NCI-H2081 (cell line): Measurements from ENCODE around the gene ULBP2.
A peak's percentile ranks its signal among the peaks of the same experiment; 100 is the strongest.
"Not testable (repeated sequence)": the region's sequence is repeated elsewhere in the genome, so short reads cannot be mapped to it uniquely, and the experiment has no call there.

Experiments used
- DNase-seq, 2 experiments: peaks; one replicate each; lab custom pipeline; 2025; lab: John Stamatoyannopoulos, UW

Gene ULBP2

GRCh38 chr6:149927025-149927424 is 14.8 kb upstream of the ULBP2 start:
- not testable (repeated sequence) for DNase-seq

- DNase-seq: no peak
These were observed 12.4 kb upstream of the ULBP2 start for GRCh38 chr6:149929422-149929821.

DNA sequence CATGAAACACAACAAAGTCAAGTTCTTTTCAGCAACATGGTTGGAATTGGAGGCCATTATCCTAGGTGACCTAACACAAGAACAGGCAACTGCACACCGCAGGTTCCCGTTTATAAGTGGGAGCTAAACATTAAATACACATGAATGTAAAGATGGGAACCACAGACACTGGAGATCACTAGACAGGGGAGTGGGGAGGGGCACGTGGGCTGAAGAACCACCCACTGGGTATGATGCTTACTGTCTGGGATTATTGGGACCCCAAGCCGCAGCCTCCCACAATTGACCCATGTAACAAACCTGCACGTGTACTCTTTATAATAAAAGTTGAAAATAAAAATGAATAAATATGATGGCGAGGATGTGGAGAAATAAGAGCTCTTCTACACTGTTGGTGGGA is 10.3 kb upstream of the ULBP2 start:
- no peak for DNase-seq

DNA sequence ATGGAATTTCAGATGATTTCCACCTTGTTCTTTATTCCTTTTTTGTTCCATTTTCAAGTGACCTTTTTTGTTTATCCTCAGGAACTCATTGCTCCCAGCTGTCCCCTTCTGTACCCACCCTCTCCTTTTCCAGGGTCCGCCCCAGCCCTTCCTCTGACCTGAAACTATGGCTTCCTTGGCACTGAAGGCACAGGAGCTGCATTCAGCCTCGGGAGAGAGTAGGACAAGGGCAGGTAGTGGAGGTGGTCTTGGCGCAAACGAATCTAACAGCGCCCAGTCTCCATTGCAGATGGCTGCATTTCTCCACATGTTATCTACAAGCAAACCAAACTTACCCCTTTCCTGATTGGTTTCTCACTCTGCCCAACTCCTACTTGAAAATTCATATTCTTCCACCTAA is 8.8 kb upstream of the ULBP2 start:
- no peak for DNase-seq

- DNase-seq: no peak
These were observed 8.4 kb upstream of the ULBP2 start for GRCh38 chr6:149933461-149933860.

DNA sequence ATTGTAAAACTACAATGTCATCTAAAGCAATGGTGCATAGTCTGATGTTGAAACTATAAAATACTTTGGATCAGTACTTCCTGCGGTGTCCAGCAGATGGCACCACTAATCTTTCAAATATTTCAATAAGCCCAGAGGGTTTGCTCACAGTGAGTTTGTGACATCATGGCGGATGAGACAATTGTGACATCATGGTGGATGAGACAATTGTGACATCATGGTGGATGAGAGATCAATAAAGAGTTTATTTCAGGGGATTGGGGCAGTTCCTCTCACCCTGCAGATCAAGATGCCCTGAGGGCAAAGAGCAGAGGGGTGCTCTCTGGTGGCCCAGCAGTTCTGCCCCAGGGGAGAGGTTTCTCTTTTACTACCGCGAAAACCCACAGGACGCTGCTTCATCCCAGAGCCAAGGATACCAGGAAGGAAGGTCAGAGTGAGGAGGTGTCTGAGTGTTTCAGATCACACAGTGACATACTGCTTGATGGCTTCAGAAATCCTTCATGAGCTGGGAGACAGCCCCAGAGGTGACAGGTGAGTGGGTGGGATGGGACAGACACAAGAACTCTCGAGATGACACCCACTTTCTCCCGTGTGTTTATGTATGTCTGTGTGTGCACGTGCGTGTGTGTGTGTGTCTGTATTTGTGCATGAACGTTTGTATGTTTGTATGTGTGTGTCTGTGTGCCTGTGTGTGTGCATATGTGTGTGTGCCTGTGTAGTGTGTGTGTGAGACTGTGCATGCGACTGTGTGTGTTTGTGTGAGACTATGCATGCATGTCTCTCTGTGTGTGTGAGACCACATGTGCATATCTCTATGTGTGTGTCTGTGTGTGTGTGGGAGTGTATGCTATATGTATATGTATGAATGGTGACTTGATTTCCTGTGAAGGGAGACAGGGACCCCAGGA is 7.3 kb upstream of the ULBP2 start:
- DNase-seq: peak; percentile 40 to 56

DNA sequence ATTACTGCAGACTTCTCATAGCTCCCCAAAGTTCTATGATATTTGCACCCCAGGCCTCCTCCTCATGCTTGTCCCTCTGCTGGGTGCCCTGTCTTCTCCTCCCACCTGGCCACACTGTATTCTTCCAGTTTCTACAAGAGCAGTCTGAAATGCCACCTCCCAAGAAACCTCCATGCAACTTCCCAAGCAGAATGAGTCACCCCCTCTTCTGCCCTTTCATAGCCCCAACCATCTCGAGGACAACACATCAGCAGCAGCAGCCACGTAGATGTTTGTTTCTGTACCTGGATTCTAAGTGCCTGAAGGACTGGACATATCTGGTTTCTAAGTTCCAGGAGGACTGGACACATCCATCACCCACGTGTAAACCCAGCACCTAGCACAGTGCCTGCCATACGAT is 6.6 kb upstream of the ULBP2 start:
- no peak for DNase-seq

- no peak for DNase-seq
These were observed 6.1 kb upstream of the ULBP2 start for GRCh38 chr6:149935668-149936067.

DNA sequence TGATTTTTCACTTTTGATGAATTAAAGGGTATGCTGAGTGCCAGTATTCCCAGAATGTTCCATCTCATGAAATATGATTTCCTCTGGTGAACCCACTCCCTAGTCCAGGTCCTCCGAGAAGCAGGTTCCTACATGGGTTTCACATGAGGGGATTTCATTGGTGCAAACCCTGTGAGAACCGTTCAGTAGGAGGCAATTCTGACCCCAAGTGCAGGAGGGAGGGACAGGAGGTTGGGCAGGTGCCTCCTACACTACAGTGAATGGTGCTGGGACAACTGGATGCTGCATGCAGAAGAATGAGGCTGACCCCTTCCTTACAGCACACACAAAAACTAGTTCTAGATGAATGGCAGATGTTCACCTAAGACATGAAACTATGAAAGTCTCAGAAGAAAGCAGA is 5.1 kb upstream of the ULBP2 start:
- no peak for DNase-seq

GRCh38 chr6:149938013-149938570 is 3.7 kb upstream of the ULBP2 start:
- DNase-seq: not testable (repeated sequence)

DNA sequence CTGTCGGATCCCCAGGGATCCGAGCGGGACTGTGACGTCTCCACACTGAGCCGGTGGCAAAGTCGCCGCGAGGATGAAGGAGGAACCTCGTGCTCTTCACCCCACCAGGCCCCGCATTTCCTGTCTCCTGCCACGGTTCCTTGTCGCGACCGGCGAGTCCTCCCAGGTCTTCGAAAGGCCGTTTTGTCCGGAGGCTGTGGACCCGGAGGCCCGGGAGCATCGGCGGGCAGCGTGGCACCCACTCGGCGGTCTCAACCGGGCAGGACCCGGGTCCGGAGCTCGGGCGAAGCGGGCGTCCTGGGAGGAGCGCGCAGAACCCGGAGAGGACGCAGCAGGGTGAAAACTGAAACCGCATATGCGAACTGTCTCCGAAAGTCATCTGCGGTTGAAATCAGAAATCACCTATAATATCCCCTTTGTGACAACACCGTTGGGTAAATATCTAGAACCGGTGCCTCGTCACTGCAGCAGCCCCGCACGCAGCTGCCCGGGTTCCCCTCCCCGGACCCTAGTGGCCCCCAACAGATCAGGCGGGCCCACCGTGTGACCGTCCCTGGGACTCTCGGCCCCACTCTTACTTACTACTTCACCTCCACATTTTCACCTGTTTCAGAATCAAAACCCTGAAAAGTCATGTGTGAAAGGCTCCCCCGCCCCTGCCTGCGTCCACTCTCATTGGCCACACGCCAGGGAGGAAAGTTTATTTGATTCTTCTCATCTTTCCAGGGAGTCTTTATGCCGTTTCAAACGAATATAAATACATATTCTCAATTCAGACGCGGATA is 3.1 kb upstream of the ULBP2 start:
- no peak for DNase-seq

GRCh38 chr6:149939356-149939648 is 2.5 kb upstream of the ULBP2 start:
- no peak for DNase-seq

DNA sequence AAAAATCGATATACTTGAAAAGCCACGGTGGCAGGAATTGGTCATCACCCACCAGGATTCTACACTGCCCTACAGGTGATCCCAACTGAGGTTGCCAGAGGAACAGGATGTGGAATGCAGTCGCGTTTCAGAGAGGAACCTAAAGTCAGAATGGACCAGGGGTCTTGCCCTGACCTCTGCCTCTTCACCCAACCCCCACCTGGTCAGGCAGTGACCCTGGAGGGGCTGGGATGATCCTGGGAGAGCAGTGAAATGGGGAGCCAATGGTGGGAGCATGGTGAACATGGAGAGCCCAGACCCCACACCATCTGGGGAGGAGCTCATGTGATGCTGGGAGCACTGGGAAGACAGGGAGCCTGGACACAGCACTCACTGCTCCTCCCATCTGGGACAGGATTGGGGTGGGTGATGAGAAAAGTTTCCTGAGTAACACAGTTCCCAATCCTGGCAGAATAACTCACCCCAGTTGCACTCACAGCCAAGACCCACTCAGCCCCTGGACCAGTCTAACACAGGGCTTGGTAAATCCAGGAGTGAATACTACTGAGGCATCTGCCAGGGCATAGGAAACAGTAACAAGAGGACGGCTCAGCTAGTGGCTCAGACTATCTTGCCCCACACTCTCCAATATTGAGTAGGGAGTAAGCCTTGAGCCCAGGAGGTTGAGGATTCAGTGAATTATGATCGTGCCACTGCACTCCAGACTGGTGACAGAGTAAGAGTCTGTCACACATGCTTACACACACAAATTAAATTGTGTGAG is 1.7 kb upstream of the ULBP2 start:
- no peak for DNase-seq

- DNase-seq: no peak
These were observed 1.2 kb upstream of the ULBP2 start for GRCh38 chr6:149940672-149940982.

GRCh38 chr6:149942461-149942829 is 631 bp downstream of the ULBP2 start:
- DNase-seq: no peak

DNA sequence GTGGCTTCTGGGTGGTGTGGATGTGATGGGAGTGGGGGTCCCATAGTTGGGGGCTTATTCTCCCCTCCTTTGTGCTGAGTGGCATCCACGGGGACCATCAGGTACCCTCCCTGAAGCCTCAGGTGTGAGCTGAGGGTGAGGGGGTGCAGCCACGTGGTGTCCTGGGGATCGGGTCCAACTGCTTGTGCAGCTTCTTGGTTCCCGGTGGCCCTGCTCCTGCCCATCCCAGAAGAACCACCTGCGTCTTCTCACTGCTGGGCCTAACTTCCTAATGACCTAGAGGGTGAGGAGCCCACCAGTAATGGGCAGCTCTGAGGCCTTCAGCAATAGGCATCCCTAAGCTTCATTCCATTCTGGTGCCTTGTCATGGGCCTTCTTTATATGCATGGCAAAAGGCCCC is 1.5 kb downstream of the ULBP2 start:
- not testable (repeated sequence) for DNase-seq

DNA sequence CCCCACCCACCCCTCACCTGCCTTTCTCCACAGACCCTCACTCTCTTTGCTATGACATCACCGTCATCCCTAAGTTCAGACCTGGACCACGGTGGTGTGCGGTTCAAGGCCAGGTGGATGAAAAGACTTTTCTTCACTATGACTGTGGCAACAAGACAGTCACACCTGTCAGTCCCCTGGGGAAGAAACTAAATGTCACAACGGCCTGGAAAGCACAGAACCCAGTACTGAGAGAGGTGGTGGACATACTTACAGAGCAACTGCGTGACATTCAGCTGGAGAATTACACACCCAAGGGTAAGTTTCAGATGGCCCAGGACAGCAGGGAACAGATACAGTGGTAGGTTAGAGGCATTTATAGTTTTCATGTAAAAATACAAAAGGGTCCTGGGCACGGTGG is 3.5 kb downstream of the ULBP2 start:
- DNase-seq: not testable (repeated sequence)

GRCh38 chr6:149946631-149947030 is 4.8 kb downstream of the ULBP2 start:
- DNase-seq: not testable (repeated sequence)

DNA sequence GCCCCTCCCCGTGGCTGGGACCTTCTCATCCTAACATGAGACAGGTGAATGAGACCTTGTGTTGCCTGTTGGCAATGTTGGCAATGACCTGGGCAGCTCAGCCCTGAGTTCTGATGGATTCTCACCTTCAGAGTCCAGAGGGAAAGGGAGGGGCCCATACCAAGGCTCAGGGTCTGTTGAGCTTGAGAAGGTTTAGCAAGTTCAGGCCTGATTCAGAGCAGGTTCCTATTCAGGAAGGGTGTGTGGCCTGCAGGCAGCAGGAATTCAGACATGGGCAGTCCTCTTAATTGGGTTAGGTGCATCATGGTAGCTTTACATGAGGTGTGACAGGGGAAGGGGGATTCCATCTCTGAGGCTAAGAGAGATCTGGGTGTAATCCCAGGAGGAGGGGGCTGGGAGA is 5.7 kb downstream of the ULBP2 start:
- DNase-seq: not testable (repeated sequence)

GRCh38 chr6:149948011-149948410 is 6.2 kb downstream of the ULBP2 start:
- no peak for DNase-seq

DNA sequence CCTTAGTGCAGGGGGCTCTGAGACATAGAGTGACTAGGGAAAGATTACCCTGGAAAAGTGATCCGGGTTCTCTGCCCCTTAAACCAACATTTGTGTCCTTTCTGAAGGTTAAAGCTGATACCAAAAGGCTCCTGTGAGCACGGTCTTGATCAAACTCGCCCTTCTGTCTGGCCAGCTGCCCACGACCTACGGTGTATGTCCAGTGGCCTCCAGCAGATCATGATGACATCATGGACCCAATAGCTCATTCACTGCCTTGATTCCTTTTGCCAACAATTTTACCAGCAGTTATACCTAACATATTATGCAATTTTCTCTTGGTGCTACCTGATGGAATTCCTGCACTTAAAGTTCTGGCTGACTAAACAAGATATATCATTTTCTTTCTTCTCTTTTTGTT is 6.8 kb downstream of the ULBP2 start:
- no peak for DNase-seq

- DNase-seq: no peak
These were observed 8.6 kb downstream of the ULBP2 start for GRCh38 chr6:149950423-149950822.

- no peak for DNase-seq
These were observed 9.3 kb downstream of the ULBP2 start for GRCh38 chr6:149951096-149951495.
